HepG2 (cell line): ENCODE data around the gene GABRB1. TPM values are rescaled to one million over a fixed set of nuclear protein-coding genes. Genes with fewer than 3 reads are reported as not detected.
A peak's percentile ranks its signal among the peaks of the same experiment; 100 is the strongest.

Experiments
- E2F2 ChIP-seq: sonication (generic); formaldehyde crosslinking; IDR thresholded peaks from 2 replicates; pipeline ENCODE4 v1.4.0; 2020; ENCODE audit warnings: missing genetic modification reagents, borderline replicate concordance
- FUBP1 ChIP-seq: sonication (generic); formaldehyde crosslinking; IDR thresholded peaks from 2 replicates; pipeline ENCODE4 v1.5.1; 2020; ENCODE audit warnings: missing genetic modification reagents, mild to moderate bottlenecking, borderline replicate concordance
- GRHL1 ChIP-seq: sonication (generic); formaldehyde crosslinking; conservative IDR thresholded peaks from 2 replicates; pipeline ENCODE4 v1.8.0; 2022; ENCODE audit warnings: missing genetic modification reagents
- GZF1 ChIP-seq: sonication (generic); formaldehyde crosslinking; IDR thresholded peaks from 2 replicates; pipeline ENCODE4 v1.5.1; 2020; ENCODE audit warnings: mild to moderate bottlenecking, missing genetic modification reagents
- HOXA7 ChIP-seq: sonication (generic); formaldehyde crosslinking; IDR thresholded peaks from 2 replicates; pipeline ENCODE4 v1.8.1; 2022; ENCODE audit warnings: mild to moderate bottlenecking, missing genetic modification reagents, moderate library complexity
- MBNL3 ChIP-seq: fragments of 250-450 bp; sonication (Bioruptor Pico); conservative IDR thresholded peaks from 2 replicates; pipeline ENCODE4 v1.8.0; 2022; ENCODE audit warnings: mild to moderate bottlenecking, inconsistent platforms
- MTERF4 ChIP-seq: sonication (generic); formaldehyde crosslinking; IDR thresholded peaks from 2 replicates; pipeline ENCODE4 v1.8.0; 2023; ENCODE audit warnings: mild to moderate bottlenecking, missing genetic modification reagents
- PTBP1 ChIP-seq: fragments of 200-400 bp; formaldehyde crosslinking; IDR thresholded peaks from 2 replicates; pipeline ENCODE4 v1.6.1; 2018; ENCODE audit warnings: low read length, low read depth; ENCODE audit not compliant: poor library complexity, severe bottlenecking
- TIGD3 ChIP-seq: sonication (generic); formaldehyde crosslinking; IDR thresholded peaks from 2 replicates; pipeline ENCODE4 v1.5.1; 2020; ENCODE audit warnings: mild to moderate bottlenecking, missing genetic modification reagents, borderline replicate concordance
- ZFAT ChIP-seq: sonication (generic); formaldehyde crosslinking; conservative IDR thresholded peaks from 2 replicates; pipeline ENCODE4 v1.8.1; 2023; ENCODE audit warnings: missing genetic modification reagents, inconsistent platforms
- ZFP37 ChIP-seq: sonication (generic); formaldehyde crosslinking; IDR thresholded peaks from 2 replicates; pipeline ENCODE4 v1.4.0; 2020; ENCODE audit warnings: missing genetic modification reagents, borderline replicate concordance
- ZNF18 ChIP-seq: sonication (generic); formaldehyde crosslinking; IDR thresholded peaks from 2 replicates; pipeline ENCODE4 v1.8.0; 2022; ENCODE audit warnings: mild to moderate bottlenecking, missing genetic modification reagents; ENCODE audit not compliant: insufficient replicate concordance
- ZNF558 ChIP-seq: sonication (generic); formaldehyde crosslinking; IDR thresholded peaks from 2 replicates; pipeline ENCODE4 v1.9.0; 2022; ENCODE audit warnings: mild to moderate bottlenecking, missing genetic modification reagents, borderline replicate concordance
- ZNF605 ChIP-seq: sonication (generic); formaldehyde crosslinking; IDR thresholded peaks from 2 replicates; pipeline ENCODE4 v1.8.0; 2022; ENCODE audit warnings: mild to moderate bottlenecking, missing genetic modification reagents
- ZNF652 ChIP-seq: IDR thresholded peaks from 2 replicates; pipeline ENCODE4 v1.6.1; 2016; ENCODE audit warnings: low read depth, borderline replicate concordance
- polyA plus RNA-seq, 8 experiments: library from polyadenylated mRNA; depleted of rRNA in 3 of 8; stranded (reverse) in 7 of 8; unstranded in 1 of 8; fragments of >200 nt; fragmentation: Illumina TruSeq in 4 of 8; extraction: Trizol in 4 of 8; gene quantifications; 2 replicates each; pipeline versions ENCODE4 v1.2.1 to v1.2.3, GENCODE V29; 2011 to 2016; ENCODE audit warnings: low read depth in 4 of 8, missing spikeins in 1 of 8, mixed read lengths in 1 of 8; ENCODE audit not compliant: insufficient read depth in 1 of 8
- total RNA-seq, 5 experiments: library from RNA; depleted of rRNA; stranded (reverse); fragments of >200 nt; fragmentation: Illumina TruSeq; extraction: Trizol; gene quantifications; 2 replicates each; pipeline ENCODE4 v1.2.3, GENCODE V29; 2016; ENCODE audit warnings: low read depth in 1 of 5

Gene GABRB1
- total and polyA plus RNA-seq, 2 of the 13 experiments (the other 11 are each of a cell fraction or from before 2014, with no cell fraction given): not detected

- TF ChIP-seq TIGD3 (CRISPR knock-in tag): no peak
- TF ChIP-seq GZF1 (CRISPR knock-in tag): 0 out of 2 replicates have a peak, but pooled peaks have one; percentile 38
- no peak for TF ChIP-seq FUBP1 (CRISPR knock-in tag)
- no peak for TF ChIP-seq ZFP37 (CRISPR knock-in tag)
- peak; percentile 94 for TF ChIP-seq ZNF605 (CRISPR knock-in tag)
- TF ChIP-seq ZFAT (CRISPR knock-in tag): no peak
- no peak for TF ChIP-seq MBNL3
- TF ChIP-seq GRHL1 (CRISPR knock-in tag): no peak
- TF ChIP-seq PTBP1: no peak
- TF ChIP-seq HOXA7 (CRISPR knock-in tag): no peak
- TF ChIP-seq MTERF4 (CRISPR knock-in tag): peak; percentile 86; the same call in 1 of the 2 replicates
- no peak for TF ChIP-seq ZNF18 (CRISPR knock-in tag)
- TF ChIP-seq ZNF558: no peak
- no peak for TF ChIP-seq ZNF652 (CRISPR knock-in tag)
- TF ChIP-seq E2F2 (CRISPR knock-in tag): no peak
Observed at GRCh38 chr4:47463235-47463956, 432.0 kb downstream of the GABRB1 start, which contains the start of gene COMMD8 (continued).
